ENCODE results near the gene C2orf15.
A peak's percentile ranks its signal among the peaks of the same experiment; 100 is the strongest.
"Not testable (repeated sequence)": the region's sequence is repeated elsewhere in the genome, so short reads cannot be mapped to it uniquely, and the experiment has no call there.

C2orf15 gene

DNA sequence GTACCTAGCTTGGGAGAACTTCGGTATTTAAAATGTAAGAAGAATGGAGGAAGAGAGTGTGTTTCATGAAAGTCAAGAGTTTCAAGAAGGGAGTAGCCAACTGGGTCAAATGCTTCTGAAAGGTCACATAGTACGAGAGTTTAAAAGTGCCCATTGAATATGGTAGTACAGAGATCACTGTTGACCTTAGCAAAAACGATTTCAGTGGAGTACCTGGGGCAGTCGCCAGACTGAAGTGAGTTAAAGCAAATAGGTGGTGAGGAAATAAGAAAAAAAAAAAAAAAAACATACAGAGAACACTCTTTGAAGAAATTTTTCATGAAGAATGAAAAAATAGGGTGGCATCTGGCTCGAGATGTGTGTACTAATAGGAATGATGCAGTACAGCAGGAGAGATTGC, 24.7 kb downstream of the C2orf15 start:
- no peak for DNase-seq (ENCODE audit: low read depth)

DNA sequence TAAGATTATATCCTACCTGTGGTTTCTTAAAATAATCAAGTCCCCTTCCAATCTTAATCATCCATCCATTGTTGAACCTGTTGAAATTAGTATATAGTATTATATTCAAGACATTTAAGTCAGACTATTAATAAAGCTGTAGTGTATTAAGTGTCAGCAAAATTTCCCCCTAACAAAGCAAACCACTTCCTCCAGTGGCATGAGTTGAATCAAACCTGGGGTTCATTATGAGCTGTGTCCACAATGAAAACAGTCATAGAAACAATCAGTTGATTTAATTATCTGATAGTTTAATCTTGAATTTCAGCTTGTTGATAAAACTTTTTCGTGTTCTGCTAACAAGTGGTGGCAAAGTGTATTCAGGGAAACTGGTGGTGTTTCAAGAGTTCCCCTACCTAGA, 28.0 kb downstream of the C2orf15 start:
- no peak for DNase-seq (ENCODE audit: low read depth)

DNA sequence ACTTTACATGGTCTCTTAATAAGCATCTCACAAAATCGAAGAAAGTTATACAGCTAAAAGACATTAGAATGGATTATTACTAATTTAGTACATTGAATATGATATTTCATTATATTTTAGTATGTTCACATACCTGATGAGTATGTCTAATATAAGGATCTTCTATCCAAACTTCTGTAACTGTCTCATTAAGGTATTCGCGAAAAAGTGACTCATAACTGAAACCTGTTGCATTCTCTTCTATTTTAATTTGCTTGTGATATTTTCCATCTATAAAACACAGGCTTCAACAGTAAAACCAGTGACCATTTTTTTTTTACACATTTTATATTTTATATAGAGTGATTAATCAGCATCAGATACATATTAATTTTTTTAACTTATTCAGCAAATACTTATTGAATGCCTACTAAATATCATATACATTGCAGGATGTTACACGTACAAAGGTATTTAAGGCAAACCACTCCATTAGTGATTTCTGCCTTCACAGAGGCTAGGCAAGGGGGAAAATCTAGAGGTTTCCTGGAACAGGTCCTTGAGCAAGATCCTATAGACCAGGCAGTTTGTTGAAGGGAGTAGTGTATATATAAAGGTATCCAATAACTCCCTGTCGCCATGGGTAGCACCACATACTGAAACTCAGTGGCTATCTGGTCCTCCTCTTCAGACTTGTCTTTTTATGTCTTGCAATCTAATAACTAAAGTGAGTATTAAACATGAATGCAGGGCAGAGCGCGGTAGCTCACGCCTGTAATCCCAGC, 30.1 kb downstream of the C2orf15 start:
- DNase-seq (ENCODE audit: low read depth), result no peak

DNA sequence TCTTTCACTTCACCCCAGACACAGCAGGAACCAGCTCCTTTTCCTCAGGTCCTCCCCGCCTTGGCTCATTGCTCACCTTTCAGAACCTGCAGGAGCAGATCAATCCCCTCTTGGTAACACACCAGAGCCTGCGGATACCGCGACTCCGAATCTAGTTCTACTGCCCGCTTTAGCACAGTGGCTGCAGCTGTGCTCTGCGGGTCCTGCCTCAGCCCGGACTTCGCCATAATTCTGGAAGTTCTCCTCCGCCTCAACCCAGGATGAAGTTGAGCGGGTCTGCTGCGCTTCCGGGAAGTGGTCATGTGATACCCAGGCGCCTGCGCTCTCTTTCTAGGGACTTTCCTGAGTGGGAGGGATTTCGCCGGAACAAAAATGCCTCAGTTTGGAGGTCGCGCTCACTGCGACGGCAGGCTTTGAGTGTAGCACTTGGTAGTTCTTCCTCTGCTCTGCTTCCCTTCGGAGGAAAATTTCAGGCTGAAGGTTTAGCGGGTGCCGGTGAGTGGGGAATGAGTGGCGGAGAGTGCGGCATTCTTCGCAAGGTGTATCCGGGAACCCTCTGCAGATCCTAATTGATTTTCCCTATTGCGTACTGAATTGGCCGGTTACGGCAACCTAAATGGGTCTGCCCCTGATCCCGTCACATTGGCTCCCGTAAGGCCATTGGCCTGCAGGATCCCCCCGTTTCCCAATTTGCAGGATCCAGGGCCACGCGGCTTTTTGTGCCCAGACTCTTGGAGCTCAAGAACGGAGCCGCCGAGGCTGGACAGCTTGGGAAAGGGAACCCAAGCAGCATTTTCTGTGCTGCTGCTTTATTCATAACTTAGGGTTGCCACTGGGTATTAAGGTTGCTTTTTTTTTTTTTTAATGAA, 39.5 kb downstream of the C2orf15 start, which contains the start of the genes MITD1 and MRPL30:
MITD1 (minus strand) TSS at position 304 of the 869 bp plus-strand sequence; CDS start at position 227, 77 bp downstream.
MRPL30 (plus strand) TSS at position 430 of the 869 bp plus-strand sequence. CDS start 5,020 bp downstream, outside the sequence.
- DNase-seq (ENCODE audit: low read depth), result peak; percentile 100

DNA sequence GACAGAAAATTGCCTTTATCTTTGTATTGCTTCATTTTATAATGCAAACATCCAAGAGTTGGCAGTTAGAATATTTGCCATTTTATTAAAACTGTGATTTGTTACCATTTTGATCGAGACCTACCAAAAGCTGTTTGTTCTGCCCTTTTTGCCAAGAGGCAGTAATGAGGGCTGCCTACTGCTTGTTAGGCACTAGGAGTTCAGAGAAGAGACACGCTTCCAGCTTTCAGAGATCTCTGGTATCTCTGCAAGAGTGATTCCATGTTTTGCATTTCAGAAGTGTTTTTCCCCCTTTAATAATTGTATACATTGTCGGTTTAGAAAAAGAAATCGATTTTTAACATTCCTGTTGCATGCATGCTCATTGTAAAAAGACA, 40.1 kb downstream of the C2orf15 start:
- DNase-seq (ENCODE audit: low read depth), result peak; percentile 16

DNA sequence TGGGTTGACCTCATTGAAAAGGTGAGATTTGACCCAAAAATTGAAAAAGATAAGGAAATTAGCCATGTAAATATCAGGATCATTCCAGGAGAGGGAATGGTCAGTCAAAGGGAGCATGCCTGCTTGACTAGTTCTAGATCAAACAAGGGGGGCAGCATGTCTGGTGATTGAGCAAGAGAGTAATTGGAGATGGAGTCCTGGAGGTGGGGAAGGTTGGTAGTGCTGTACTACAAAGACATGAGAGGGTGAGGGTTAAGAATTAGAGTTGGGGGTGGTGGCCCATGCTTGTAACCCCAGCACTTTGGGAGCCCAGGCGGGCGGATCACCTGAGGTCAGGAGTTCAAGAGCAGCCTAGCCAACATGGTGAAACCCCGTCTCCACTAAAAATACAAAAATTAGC, 41.5 kb downstream of the C2orf15 start:
- DNase-seq (ENCODE audit: low read depth), result no peak

DNA sequence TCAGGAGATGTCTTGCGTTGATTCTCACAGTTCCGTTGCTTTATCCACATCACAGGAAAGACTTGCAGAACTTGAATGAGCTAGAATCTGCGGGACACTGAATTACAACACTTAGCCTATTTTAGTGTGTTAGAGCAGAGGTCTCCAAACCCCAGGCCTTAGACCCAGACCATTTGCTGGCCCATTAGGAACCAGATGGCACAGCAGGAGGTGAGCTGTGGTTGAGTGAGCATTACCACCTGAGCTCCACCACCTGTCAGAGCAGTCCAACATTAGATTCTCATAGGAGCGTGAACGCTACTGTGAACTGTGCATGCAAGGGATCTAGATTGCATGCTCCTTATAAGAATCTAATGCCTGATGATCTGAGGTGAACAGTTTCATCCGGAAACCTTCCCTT, 43.3 kb downstream of the C2orf15 start:
- DNase-seq (ENCODE audit: low read depth), result no peak

DNA sequence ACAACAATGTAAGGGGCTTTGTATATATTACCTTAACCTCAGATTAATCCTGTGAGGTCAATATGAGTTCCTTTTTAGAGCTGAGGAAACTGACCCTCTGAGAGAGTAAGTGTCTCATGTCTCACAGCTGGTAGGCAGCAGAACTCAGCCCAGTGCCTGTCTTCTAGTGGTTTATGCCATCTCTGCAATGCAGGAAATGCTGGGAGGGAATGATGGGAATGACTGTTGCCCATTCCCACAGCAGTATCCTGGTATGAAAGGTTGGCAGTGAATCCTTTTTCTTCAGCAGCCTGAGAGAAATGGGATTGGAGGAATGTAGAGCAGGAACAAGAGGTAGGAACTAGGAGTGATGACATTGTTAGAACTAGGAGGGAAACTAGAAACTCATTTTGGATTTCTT, 45.5 kb downstream of the C2orf15 start:
- no peak for DNase-seq (ENCODE audit: low read depth)

DNA sequence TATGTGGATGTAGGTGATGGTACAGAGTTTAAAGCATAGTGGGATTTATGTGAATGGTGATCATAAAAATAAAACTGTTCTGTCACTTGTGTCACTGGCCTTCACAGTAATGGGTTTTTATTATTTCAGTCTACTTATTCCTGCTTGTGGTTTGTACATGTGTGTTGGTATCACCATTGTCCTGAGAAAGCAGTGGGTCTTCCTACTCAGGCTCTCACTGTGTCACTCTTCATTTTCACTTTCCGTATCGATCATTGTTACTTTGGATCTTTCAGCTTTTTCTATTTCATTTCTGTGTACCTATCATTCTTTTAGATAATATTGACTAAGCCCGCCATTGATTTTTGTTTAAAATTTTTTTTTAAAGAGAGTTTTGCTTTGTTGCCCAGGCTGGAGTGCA, 46.9 kb downstream of the C2orf15 start:
- no peak for DNase-seq (ENCODE audit: low read depth)

DNA sequence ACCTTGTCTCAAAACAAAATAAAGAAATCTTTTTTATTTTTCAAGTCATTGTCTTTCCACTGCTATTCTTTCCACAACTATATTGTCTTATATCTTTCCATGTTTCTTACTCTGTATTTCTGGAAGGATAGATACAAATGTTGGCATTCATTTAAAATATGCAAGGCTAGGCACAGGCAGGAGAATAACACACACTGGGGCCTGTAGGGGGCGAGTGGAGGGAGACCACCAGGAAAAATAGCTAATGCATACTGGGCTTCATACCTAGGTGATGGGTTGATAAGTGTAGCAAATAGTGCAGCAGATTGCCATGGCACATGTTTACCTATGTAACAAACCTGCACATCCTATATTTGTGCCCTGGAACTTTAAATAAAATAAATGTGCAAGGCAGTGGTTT, 49.0 kb downstream of the C2orf15 start:
- no peak for DNase-seq (ENCODE audit: low read depth)

DNA sequence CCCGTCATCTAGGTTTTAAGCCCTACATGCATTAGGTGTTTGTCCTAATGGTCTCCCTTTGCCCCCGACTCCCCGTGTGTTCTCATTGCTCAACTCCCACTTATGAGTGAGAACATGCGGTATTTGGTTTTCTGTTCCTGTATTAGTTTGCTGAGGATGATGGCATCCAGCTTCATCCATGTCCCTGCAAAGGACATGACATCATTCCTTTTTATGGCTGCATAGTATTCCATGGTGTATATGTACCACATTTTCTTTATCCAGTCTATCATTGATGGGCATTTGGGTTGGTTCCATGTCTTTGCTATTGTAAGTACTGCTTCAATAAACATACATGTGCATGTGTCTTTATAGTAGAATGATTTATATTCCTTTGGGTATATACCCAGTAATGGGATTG, 50.9 kb downstream of the C2orf15 start:
- not testable (repeated sequence) for DNase-seq (ENCODE audit: low read depth)

DNA sequence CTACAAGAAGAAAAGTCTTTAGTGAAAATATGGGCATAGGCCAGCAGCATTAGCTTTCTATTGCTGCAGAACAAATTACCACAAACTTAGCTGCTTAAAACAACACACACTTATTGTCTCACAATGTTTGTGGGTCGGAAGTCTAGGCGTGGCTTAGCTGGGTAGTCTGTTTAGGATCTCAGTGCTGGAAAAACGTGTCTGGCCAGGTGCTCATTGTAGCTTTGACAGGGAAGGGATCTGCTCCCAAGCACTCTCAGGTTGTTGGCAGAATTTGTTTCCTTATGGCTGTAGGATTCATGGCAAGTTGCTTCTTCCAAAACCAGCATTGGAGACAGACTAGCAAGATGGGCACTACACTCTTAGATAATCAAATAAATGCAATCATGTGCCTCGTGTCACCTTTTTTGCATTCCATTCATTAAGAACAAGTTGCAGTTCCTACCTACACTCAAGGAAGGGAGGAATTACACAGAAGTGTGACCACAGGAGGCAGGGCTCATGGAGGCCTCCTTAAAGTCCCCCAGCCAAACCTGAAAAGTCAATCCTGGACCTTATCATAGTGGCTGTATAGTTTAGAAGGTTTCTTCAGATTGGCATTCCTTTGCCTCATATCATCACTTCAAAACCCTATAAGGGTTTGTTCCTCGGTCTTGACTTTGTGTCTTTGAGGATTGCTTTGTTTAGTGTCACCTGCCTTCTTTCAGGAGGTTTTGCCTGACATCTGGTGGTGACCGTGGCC, 56.8 kb downstream of the C2orf15 start:
- DNase-seq (ENCODE audit: low read depth), result no peak

DNA sequence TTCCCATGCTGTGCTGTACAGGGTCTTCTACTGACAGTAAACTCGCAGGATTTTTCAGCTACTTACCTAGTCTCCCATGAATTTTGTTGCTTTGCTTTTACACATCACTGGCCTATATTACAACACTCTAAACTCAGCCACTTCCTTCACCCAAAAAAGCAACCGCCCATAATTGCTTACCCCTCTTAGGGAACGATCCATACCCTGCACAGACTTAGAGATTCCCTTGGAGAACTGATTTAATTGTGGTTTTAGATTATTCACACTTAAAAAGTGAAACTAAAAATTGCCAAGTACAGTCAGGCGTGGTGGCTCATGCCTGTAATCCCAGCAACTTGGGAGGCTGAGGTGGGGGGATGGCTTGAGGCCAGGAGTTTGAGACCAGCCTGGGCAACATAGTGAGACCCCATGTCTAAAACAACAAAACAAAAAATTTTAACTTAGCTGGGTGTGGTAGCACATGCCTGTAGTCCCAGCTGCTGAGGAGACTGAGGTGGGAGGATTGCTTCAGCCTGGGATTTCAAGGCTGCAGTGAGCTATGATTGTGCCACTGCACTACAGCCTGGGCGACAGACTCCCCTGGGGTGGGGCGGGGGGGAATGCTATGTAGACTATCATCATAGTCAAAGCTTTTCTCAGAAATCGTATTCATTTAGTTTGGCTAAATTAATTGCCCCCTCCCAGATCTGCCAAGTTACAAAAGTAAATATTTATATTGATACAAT, 58.7 kb downstream of the C2orf15 start:
- no peak for DNase-seq (ENCODE audit: low read depth)
